ENCODE measurements around the gene GKN2. TPM values are rescaled to one million over a fixed set of nuclear protein-coding genes. Genes with fewer than 3 reads are reported as not detected.

The GKN2 gene
- total RNA-seq, 1 experiment from 2014 or later: not detected

DNA sequence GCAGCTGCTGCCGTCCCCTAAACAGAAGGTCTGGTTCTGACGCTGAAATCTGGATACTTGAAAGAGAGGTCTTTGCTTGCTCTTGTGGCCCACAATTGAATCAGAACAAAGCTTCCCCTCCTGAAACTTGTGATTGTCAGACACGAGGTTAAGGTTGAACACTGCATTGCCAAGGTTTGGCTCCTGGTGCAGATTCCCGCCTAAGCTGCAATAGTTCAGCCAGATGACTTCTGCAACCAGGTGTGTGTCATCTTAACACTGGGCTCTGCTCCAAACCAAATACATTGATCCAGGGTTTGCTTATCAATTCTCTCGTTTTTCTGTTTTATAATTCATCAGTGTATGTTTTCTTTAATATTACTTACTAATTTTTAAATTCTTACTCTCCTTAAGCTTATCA, 36.3 kb upstream of the GKN2 start:
- no peaks in the 10 kb centered on the region for H4K20me1 ChIP-seq (ENCODE audit: control insufficient read depth, insufficient read depth, insufficient read length)
- H3K18ac ChIP-seq (ENCODE audit: insufficient read length, low read depth, low read length): no peak overlapping the region
- no peak overlapping the region for H2AK5ac ChIP-seq (ENCODE audit: insufficient read length, low read length)
- TF ChIP-seq, protein P1, sequence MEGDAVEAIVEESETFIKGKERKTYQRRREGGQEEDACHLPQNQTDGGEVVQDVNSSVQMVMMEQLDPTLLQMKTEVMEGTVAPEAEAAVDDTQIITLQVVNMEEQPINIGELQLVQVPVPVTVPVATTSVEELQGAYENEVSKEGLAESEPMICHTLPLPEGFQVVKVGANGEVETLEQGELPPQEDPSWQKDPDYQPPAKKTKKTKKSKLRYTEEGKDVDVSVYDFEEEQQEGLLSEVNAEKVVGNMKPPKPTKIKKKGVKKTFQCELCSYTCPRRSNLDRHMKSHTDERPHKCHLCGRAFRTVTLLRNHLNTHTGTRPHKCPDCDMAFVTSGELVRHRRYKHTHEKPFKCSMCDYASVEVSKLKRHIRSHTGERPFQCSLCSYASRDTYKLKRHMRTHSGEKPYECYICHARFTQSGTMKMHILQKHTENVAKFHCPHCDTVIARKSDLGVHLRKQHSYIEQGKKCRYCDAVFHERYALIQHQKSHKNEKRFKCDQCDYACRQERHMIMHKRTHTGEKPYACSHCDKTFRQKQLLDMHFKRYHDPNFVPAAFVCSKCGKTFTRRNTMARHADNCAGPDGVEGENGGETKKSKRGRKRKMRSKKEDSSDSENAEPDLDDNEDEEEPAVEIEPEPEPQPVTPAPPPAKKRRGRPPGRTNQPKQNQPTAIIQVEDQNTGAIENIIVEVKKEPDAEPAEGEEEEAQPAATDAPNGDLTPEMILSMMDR (conservative IDR thresholded peaks at IDR 0.05): no peak
- no peaks in the 10 kb centered on the region for H3K9me3 ChIP-seq (ENCODE audit: control insufficient read depth, low read depth, low read length)
- H2BK5ac ChIP-seq (ENCODE audit: insufficient read length, low read length): no peak overlapping the region
- H3K9ac ChIP-seq (ENCODE audit: extremely low read depth, insufficient read length, low read length): no peak overlapping the region
- no CpG with 5 or more reads among the region's 5 CpGs for WGBS (ENCODE audit: extremely low coverage, insufficient read length, low lambda C conversion rate)
- no peaks in the 10 kb centered on the region for H3K79me1 ChIP-seq (ENCODE audit: insufficient read depth, low read depth, low read length, poor library complexity, severe bottlenecking)
- H3K27ac Mint-ChIP-seq: no peak overlapping the region
- no peak overlapping the region for H3K14ac ChIP-seq (ENCODE audit: insufficient read depth, low read length)
- no peak overlapping the region for H3K56ac ChIP-seq (ENCODE audit: insufficient read length, low read depth, low read length)
- no peak overlapping the region for H3K23ac ChIP-seq (ENCODE audit: insufficient read length, low read depth, low read length)
- H2AFZ ChIP-seq (ENCODE audit: low read length): no peak overlapping the region
- no peaks in the 10 kb centered on the region; a peak in 1 of 4 replicates for H3K4me1 Mint-ChIP-seq
- H2BK15ac ChIP-seq (ENCODE audit: low read depth, low read length): no peak overlapping the region
- no peak overlapping the region for H3K4ac ChIP-seq (ENCODE audit: low read depth, low read length)
- H3K79me2 ChIP-seq (ENCODE audit: insufficient read depth, low read length): no peaks in the 10 kb centered on the region
- H4K8ac ChIP-seq (replicated peaks; ENCODE audit: insufficient read length, low read depth, low read length): no peak overlapping the region
- no peak overlapping the region for H3K4me2 ChIP-seq (ENCODE audit: insufficient read depth, insufficient read length, low read length)
- H3K27me3 Mint-ChIP-seq (ENCODE audit: low read depth): no peaks in the 10 kb centered on the region
- no peak overlapping the region for H2BK120ac ChIP-seq (ENCODE audit: low read depth, low read length, poor library complexity, severe bottlenecking)
- H3K4me3 Mint-ChIP-seq: no peak overlapping the region
- H4K91ac ChIP-seq (ENCODE audit: insufficient read length, low read depth, low read length): no peak overlapping the region
- H3K9me3 Mint-ChIP-seq: no peaks in the 10 kb centered on the region
- H3T11ph ChIP-seq (ENCODE audit: low read length): no peak overlapping the region
- no peaks in the 10 kb centered on the region for H3K27me3 ChIP-seq (ENCODE audit: insufficient read depth, low read length)
- no peak overlapping the region for H2BK20ac ChIP-seq (ENCODE audit: low read depth, low read length, poor library complexity, severe bottlenecking)
- H3K23me2 ChIP-seq (ENCODE audit: insufficient read length, low read depth, low read length, poor library complexity, severe bottlenecking): no peaks in the 10 kb centered on the region
- no peak overlapping the region for H3K27ac ChIP-seq (ENCODE audit: insufficient read length, low read depth, low read length)
- H3K4me1 ChIP-seq (ENCODE audit: insufficient read depth, low read length): no peaks in the 10 kb centered on the region
- no peaks in the 10 kb centered on the region for H3K36me3 Mint-ChIP-seq (ENCODE audit: insufficient read depth in 1 of 3, low read depth in 3 of 3)
- no peak for DNase-seq
- no peak overlapping the region for H4K5ac ChIP-seq (ENCODE audit: insufficient read length, low read depth, low read length)
- no peak overlapping the region for H2BK12ac ChIP-seq (ENCODE audit: insufficient read length, low read depth, low read length)

All from H9 (cell line).